Suprapubic skin (tissue), 4 donors: ENCODE results near the gene GPAT2. TPM values are rescaled to one million over a fixed set of nuclear protein-coding genes. Genes with fewer than 3 reads are reported as not detected.
"Not testable (repeated sequence)": the region's sequence is repeated elsewhere in the genome, so short reads cannot be mapped to it uniquely, and the experiment has no call there.

ENCODE experiments used
- DNase-seq, 2 donors: peaks; one replicate each; pipeline ENCODE4 v3.0.0-alpha.2; 2019; ENCODE audit warnings: low spot score in 2 of 2
- H3K27ac ChIP-seq: fragments of 200-600 bp; sonication (generic); one replicate; pipeline ENCODE4 v1.5.1; 2019
- H3K27me3 ChIP-seq: fragments of 200-600 bp; sonication (generic); one replicate; pipeline ENCODE4 v1.5.1; 2019
- H3K36me3 ChIP-seq: fragments of 200-600 bp; sonication (generic); one replicate; pipeline ENCODE4 v1.5.1; 2019
- H3K4me1 ChIP-seq: fragments of 200-600 bp; sonication (generic); one replicate; pipeline ENCODE4 v1.5.1; 2019
- H3K4me3 ChIP-seq: fragments of 200-600 bp; sonication (generic); one replicate; pipeline ENCODE4 v1.5.1; 2019; ENCODE audit warnings: mild to moderate bottlenecking
- H3K9me3 ChIP-seq: fragments of 200-600 bp; sonication (generic); one replicate; pipeline ENCODE4 v1.5.1; 2019
- EP300 ChIP-seq: sonication (generic); formaldehyde crosslinking; IDR thresholded peaks from one replicate; pipeline ENCODE4 v1.6.1; 2017; ENCODE audit warnings: antibody characterized with exemption
- POLR2A ChIP-seq, 2 donors: fragments of 450-650 bp; IDR thresholded peaks; one replicate each; pipeline ENCODE4 v1.6.1; 2017; ENCODE audit warnings: antibody characterized with exemption in 2 of 2, mild to moderate bottlenecking in 2 of 2, moderate library complexity in 2 of 2
- POLR2AphosphoS5 ChIP-seq, 3 donors: sonication (generic); formaldehyde crosslinking; IDR thresholded peaks; one replicate each; pipeline ENCODE4 v1.6.1; 2017; ENCODE audit warnings: antibody characterized with exemption in 3 of 3
- WGBS: methylation state at CpG from one replicate; pipeline ENCODE4 v1.1.5; 2018; 5-methylcytosine and 5-hydroxymethylcytosine counted together
- total RNA-seq, 4 donors: library from RNA; depleted of rRNA; stranded (reverse); fragments of >200 nt; gene quantifications; one replicate each; pipeline ENCODE4 v1.1.0, GENCODE V29; 2016
- TF ChIP-seq, protein P1 (sequence below), 2 donors: fragments of 200-600 bp in 1 of 2; fragments of 450-650 bp in 1 of 2; sonication (generic) in 1 of 2; IDR thresholded peaks; one replicate each; pipeline ENCODE4 v1.5.1; 2016 to 2019; ENCODE audit warnings: antibody characterized with exemption in 2 of 2, mild to moderate bottlenecking in 1 of 2, moderate library complexity in 1 of 2

Gene GPAT2
- total RNA-seq, 4 donors from 2014 or later, result 1.5 to 2.9 (median 2.0) TPM

DNA sequence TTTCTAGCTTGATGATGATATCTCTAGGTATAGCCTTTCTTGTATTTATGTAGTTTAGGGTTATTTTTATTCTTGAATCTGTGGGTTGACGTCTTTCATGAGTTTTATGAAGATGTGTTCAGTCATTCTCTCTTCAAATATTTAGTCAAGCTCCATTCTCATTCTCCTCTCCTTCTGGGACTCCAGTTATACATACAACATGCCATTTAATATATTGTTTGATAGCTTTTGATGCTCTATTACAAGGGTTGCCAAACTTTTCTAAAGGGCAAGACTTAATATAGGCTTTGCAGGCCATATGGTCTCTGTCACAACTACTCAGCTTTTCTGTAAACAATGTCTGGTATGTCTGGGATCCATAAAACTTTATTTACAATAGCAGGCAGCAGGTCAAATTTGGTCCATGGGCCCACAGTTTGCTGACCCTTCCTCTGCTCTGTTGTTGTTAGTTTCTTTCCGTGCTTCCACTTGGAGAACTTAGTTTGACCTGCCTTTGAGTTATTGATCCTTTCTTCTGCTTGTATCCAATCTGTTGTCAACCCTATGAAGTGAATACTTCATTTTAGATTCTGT is 40.6 kb upstream of the GPAT2 start:
- H3K27ac ChIP-seq, result no peak overlapping the region
- 76% methylated on average over 2 of the region's 2 CpGs for whole genome bisulfite sequencing
- TF ChIP-seq POLR2AphosphoS5 (IDR thresholded peaks at IDR 0.05) (no peak), EP300 (no peak), POLR2A (IDR thresholded peaks at IDR 0.05) (no peak)
- no peak overlapping the region for H3K4me3 ChIP-seq
- no peaks in the 10 kb centered on the region for H3K36me3 ChIP-seq
- DNase-seq, result no peak
- no peaks in the 10 kb centered on the region for H3K4me1 ChIP-seq
- peaks cover 2% of the 10 kb centered on the region for H3K27me3 ChIP-seq
- H3K9me3 ChIP-seq, result peaks cover 5% of the 10 kb centered on the region

DNA sequence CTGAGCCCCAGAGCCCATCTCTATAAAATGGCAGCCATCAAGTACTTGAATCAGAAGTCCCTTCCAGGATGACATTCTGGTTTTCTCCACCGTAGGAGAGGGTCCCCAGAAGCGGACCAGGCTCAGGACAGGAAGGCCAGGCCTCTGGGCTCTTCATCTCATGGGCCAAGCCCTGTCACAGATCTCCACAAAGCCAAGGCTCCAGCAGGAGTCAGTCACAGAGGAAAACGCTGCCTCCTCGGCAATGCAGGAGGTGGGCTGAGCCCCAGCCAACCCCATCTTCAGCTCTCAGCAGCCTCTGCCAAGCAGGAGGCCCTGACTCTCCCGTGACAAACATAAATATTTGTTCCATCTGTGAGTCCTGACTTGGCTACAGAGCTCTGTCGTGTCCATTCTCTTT is 39.4 kb upstream of the GPAT2 start:
- WGBS, result 80% methylated on average over 6 of the region's 6 CpGs
- TF ChIP-seq POLR2A (IDR thresholded peaks at IDR 0.05) (no peak), EP300 (no peak), POLR2AphosphoS5 (IDR thresholded peaks at IDR 0.05) (no peak)
- TF ChIP-seq, protein P1, sequence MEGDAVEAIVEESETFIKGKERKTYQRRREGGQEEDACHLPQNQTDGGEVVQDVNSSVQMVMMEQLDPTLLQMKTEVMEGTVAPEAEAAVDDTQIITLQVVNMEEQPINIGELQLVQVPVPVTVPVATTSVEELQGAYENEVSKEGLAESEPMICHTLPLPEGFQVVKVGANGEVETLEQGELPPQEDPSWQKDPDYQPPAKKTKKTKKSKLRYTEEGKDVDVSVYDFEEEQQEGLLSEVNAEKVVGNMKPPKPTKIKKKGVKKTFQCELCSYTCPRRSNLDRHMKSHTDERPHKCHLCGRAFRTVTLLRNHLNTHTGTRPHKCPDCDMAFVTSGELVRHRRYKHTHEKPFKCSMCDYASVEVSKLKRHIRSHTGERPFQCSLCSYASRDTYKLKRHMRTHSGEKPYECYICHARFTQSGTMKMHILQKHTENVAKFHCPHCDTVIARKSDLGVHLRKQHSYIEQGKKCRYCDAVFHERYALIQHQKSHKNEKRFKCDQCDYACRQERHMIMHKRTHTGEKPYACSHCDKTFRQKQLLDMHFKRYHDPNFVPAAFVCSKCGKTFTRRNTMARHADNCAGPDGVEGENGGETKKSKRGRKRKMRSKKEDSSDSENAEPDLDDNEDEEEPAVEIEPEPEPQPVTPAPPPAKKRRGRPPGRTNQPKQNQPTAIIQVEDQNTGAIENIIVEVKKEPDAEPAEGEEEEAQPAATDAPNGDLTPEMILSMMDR (IDR thresholded peaks at IDR 0.05), result no peak
- no peak overlapping the region for H3K27ac ChIP-seq
- DNase-seq, result peak in 1 of 2 donors; percentile 44
- H3K4me3 ChIP-seq, result no peak overlapping the region
- H3K4me1 ChIP-seq, result no peaks in the 10 kb centered on the region
- peaks cover 2% of the 10 kb centered on the region for H3K27me3 ChIP-seq
- H3K36me3 ChIP-seq, result no peaks in the 10 kb centered on the region
- H3K9me3 ChIP-seq, result peaks cover 5% of the 10 kb centered on the region

DNA sequence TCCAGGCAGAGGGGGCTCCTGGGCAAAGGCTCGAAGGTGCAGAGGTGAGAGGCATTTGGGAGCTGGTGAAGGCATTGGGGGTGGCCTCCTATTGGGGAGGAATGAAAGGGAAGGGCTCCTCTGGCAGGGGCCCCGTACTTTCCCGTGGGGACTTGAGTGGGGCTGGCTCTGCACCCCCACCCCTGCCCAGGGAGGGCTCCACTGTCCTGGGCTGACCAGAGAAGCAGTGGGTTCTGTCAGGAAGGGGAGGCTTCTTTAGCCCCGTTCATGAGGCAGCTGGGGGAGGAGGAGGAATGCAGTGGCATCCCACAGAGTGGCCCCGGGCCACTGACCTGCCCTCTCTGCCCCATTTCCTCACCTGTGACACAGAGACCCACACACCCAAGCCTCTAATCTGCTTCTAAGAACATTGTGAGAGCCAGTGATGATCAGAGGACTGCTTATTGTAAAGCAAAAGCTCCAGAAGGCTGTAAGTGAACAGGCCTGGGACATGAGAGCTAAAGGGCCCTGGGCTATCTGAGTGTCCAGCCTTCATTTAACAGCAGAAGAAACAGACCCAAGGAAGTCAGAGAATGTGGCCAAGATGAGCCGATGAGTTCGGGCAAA is 38.6 kb upstream of the GPAT2 start:
- H3K27ac ChIP-seq, result no peak overlapping the region
- H3K4me3 ChIP-seq, result no peak overlapping the region
- H3K27me3 ChIP-seq, result peaks cover 2% of the 10 kb centered on the region
- no peaks in the 10 kb centered on the region for H3K4me1 ChIP-seq
- 80% methylated on average over 7 of the region's 7 CpGs for WGBS
- DNase-seq, result peak in 1 of 2 donors; percentile 55
- no peaks in the 10 kb centered on the region for H3K36me3 ChIP-seq
- peaks cover 5% of the 10 kb centered on the region for H3K9me3 ChIP-seq
- TF ChIP-seq POLR2A (IDR thresholded peaks at IDR 0.05), result no peak
- no peak for TF ChIP-seq POLR2AphosphoS5 (IDR thresholded peaks at IDR 0.05)
- no peak for TF ChIP-seq EP300
- TF ChIP-seq, protein P1 (IDR thresholded peaks at IDR 0.05), result no peak

DNA sequence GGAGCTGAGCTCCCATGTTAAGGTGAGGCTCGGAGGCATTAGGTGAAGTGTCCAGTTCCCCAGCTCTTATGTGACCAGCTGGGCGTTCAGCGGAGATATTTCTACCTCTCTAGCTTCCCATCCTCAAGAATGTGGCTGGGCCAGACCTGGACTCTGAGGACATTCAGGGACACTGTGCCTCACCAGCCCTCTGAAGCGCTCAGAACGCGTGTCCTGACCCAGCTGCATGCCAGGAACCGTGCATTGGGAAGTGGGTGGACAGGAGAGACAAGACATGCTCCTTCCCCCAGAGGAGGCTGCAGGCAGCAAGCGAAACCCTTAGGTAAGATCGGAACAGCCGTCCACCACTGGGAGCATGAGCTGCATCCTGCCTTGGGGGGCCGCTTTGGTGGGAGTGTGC is 38.0 kb upstream of the GPAT2 start:
- Histone ChIP-seq H3K27me3 (peaks cover 2% of the 10 kb centered on the region), H3K4me1 (no peaks in the 10 kb centered on the region), H3K4me3 (no peak overlapping the region), H3K9me3 (peaks cover 5% of the 10 kb centered on the region), H3K36me3 (no peaks in the 10 kb centered on the region), H3K27ac (no peak overlapping the region)
- TF ChIP-seq EP300 (no peak), POLR2AphosphoS5 (IDR thresholded peaks at IDR 0.05) (no peak), POLR2A (IDR thresholded peaks at IDR 0.05) (no peak)
- TF ChIP-seq, protein P1 (IDR thresholded peaks at IDR 0.05), result no peak
- peak in 1 of 2 donors; percentile 69 for DNase-seq
- 92% methylated on average over 11 of the region's 11 CpGs for WGBS

DNA sequence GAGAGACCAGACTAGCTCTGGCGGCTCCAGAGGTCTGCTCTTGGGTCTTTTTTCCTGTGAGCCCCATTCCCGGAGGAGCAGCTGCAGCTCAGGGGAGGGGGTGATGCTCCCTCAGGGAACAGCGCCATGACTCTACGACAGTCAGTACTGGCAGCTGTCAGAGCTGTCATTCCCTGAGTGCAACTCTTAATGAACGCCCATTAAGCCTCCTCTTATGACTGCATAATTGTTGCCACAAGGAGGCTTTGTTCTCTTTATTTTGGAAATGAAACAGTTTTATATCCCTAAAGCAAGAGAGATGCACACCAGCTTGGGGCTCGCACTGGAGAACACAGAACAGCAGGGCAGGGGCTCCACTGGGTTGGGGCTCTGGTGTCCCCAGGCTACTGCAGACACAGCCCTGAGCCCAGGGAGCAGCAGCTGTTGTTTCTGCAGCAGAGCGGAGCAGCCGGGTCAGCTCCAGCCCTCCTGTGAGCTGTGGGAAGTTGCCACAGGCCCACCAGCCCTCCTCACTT is 37.3 kb upstream of the GPAT2 start:
- not testable (repeated sequence) for H3K9me3 ChIP-seq, H3K36me3 ChIP-seq, H3K4me1 ChIP-seq, H3K27me3 ChIP-seq, DNase-seq, H3K4me3 ChIP-seq, H3K27ac ChIP-seq
- 57% methylated on average over 6 of the region's 8 CpGs for WGBS

DNA sequence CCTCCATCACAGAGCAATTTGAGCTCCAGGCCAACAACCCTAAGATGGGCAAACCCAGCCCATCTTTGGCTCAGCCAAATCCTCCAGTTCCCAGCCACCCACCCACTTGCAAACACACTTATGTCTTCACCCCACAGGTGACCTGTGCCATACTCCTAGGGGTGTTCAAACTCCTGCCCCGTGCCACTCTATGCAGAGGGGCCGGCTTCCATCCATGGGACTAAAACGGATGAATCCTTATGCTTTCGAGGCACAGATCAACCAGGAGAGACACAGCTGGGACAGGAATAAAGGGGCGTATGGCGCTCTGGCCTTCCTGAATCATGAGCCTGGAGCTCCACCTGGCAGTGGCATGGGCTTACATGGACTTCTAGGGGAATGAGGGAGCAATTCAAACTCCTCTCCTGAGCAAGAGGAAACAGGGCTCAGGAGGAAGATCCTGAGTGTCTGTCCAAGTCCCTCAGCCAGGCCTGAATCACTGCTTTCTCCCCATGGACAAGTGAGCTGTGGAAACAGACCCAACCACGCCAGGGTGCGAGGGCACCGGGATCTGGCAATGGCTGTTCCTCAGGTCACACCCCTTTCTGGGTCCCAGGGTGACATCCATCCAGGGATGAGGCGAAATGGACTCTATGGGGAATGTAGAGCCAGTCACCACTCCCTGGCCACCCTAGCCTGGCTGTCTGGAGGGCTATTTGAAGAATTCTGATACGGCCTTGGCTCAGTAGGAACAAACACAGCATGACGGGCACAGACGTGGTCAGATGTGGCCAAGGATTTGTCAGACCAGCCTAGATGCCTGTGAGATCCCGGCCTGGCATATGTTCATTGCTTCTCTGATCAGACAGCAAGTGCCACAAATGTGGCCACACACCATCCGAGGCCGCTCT is 36.6 kb upstream of the GPAT2 start:
- 81% methylated on average over 13 of the region's 16 CpGs for WGBS
- not testable (repeated sequence) for H3K4me3 ChIP-seq, H3K27ac ChIP-seq, H3K9me3 ChIP-seq, H3K4me1 ChIP-seq, H3K27me3 ChIP-seq, H3K36me3 ChIP-seq
- DNase-seq, result peak in 1 of 2 donors; percentile 53

DNA sequence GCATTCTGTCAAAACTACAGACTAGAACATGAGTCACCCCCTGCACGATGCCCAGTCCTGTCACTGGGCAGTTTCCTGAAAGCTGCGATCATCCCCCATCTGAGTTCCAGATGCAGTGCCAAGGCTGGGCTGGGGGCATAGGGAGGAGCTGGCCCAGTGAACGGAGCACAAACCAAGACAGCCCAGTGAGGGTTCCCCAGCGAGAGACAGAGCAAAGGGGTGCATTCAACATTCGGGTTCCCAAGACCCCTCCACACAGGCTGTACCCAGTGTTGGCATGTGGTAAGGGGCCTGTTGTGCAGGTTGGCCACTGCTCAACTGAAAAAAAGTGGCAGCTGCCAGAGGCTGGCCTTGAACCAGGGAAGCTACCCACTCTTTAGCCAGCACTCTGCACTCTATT is 35.6 kb upstream of the GPAT2 start:
- H3K9me3 ChIP-seq, H3K27me3 ChIP-seq, H3K36me3 ChIP-seq, H3K27ac ChIP-seq, DNase-seq, H3K4me3 ChIP-seq, H3K4me1 ChIP-seq: not testable (repeated sequence)
- WGBS, result 79% methylated on average over 5 of the region's 5 CpGs

DNA sequence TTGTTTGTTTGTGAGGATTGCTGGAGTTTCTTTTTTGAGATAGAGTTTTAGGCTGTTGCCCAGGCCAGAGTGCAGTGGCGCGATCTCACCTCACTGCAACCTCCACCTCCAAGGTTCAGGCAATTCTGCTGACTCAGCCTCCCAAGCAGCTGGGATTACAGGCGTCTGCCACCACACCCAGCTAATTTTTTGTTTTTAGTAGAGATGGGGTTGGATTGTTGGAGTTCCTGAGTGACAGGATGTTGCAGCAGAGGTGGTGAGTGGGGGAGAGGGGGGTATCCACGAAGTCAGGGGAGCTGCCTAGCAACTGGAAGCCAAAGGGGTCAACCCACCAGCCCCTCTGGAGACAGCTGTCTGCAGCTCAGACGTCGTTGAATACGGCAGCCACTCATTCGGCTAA is 35.2 kb upstream of the GPAT2 start:
- H3K27me3 ChIP-seq, H3K4me1 ChIP-seq, H3K9me3 ChIP-seq, H3K4me3 ChIP-seq, DNase-seq, H3K36me3 ChIP-seq, H3K27ac ChIP-seq: not testable (repeated sequence)
- 46% methylated on average over 5 of the region's 8 CpGs for WGBS

DNA sequence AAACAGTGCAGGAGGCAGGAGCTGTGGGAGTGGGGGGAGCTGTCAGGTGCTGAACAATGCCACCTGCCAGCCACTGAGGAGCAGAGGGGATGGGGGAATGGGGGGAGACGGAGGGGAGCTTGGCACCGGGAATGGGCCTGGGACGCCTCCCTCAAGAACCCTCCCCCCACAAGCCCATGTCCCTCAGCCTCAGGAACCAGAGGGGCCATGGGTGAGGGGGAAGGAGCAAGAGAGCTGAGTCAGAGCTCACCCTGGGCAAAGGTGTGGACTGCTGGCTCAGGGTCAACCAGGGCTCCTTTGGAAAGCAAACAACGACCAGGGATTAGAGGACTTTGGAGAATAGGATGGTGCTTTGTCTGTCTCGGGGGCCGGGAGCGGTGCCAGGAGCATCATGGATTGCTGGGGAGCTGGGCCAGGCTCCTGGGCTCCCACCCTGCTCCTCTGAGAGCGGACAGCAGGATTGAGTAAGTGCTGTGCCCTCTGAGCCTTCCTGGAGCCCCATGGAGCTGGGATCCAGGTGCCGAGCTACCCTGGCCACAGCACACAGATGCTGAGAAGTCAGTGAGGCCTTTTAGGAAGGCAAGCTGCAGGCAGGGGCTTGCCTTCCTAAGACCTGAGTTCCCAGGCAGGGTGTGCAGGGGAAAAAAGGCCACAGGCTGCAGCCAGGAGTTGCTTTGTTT is 33.3 kb upstream of the GPAT2 start:
- WGBS, result 65% methylated on average over 6 of the region's 9 CpGs
- H3K36me3 ChIP-seq, H3K27me3 ChIP-seq, H3K4me1 ChIP-seq, H3K9me3 ChIP-seq, H3K27ac ChIP-seq, H3K4me3 ChIP-seq: not testable (repeated sequence)
- DNase-seq, result peak in 1 of 2 donors; percentile 78
